ENCODE results near the gene STK32B.

Gene STK32B

GRCh38 chr4:5198656-5199541 is 147.6 kb downstream of the STK32B start:
- Histone ChIP-seq H3K9ac (ENCODE audit: low read depth, low read length, poor library complexity, severe bottlenecking) (no peak overlapping the region), H3K4me3 (ENCODE audit: low read length, poor library complexity, severe bottlenecking) (no peak overlapping the region), H3F3A (ENCODE audit: low read depth) (no peaks in the 10 kb centered on the region), H3K36me3 (ENCODE audit: insufficient read depth, low read length) (no peaks in the 10 kb centered on the region), H3K4me2 (ENCODE audit: low read depth, low read length, poor library complexity, severe bottlenecking) (no peak overlapping the region), H4K20me1 (ENCODE audit: insufficient read depth, low read length, poor library complexity, severe bottlenecking) (no peaks in the 10 kb centered on the region), H3K4me1 (ENCODE audit: insufficient read depth, low read length, poor library complexity, severe bottlenecking) (no peaks in the 10 kb centered on the region), H3K9me3 (ENCODE audit: insufficient read depth, low read depth, low read length) (peaks cover 4% of the 10 kb centered on the region; the same call in 1 of the 2 replicates), H3K9me2 (replicated peaks; ENCODE audit: low read depth, low read length) (no peaks in the 10 kb centered on the region), H2AFZ (ENCODE audit: low read length) (no peak overlapping the region), H3K79me2 (ENCODE audit: insufficient read depth, low read length) (no peaks in the 10 kb centered on the region), H3K27me3 (ENCODE audit: insufficient read depth, low read length, poor library complexity, severe bottlenecking) (no peaks in the 10 kb centered on the region)
- TF ChIP-seq, protein P1, sequence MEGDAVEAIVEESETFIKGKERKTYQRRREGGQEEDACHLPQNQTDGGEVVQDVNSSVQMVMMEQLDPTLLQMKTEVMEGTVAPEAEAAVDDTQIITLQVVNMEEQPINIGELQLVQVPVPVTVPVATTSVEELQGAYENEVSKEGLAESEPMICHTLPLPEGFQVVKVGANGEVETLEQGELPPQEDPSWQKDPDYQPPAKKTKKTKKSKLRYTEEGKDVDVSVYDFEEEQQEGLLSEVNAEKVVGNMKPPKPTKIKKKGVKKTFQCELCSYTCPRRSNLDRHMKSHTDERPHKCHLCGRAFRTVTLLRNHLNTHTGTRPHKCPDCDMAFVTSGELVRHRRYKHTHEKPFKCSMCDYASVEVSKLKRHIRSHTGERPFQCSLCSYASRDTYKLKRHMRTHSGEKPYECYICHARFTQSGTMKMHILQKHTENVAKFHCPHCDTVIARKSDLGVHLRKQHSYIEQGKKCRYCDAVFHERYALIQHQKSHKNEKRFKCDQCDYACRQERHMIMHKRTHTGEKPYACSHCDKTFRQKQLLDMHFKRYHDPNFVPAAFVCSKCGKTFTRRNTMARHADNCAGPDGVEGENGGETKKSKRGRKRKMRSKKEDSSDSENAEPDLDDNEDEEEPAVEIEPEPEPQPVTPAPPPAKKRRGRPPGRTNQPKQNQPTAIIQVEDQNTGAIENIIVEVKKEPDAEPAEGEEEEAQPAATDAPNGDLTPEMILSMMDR (conservative IDR thresholded peaks at IDR 0.05; ENCODE audit: low read length), result no peak

GRCh38 chr4:5199912-5200311 is 148.6 kb downstream of the STK32B start:
- no peak overlapping the region for H3K4me2 ChIP-seq (ENCODE audit: low read depth, low read length, poor library complexity, severe bottlenecking)
- H3K9me3 ChIP-seq (ENCODE audit: insufficient read depth, low read depth, low read length), result peaks cover 4% of the 10 kb centered on the region; the same call in 1 of the 2 replicates

DNA sequence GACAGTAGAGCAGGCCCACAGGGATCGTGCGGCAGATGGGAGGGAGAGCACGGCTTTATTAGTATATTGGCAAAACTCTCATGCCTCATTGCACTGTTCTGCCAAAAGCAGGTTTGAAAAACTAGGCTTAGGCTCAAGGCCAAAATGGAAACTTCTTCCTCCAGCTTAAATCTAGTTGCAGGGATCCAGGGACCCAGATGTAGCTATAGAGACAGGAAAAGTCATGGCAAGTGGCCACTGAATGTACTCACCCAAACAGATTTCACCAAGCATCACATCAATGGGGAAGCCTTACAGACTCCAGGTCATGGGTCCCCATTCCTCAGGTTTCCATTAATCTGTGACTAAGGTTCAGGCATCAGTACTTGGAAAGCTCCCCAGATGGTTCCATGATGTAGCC is 149.2 kb downstream of the STK32B start:
- no peak overlapping the region for H3K4me2 ChIP-seq (ENCODE audit: low read depth, low read length, poor library complexity, severe bottlenecking)
- no peaks in the 10 kb centered on the region for H3K36me3 ChIP-seq (ENCODE audit: insufficient read depth, low read length)
- H3K4me1 ChIP-seq (ENCODE audit: insufficient read depth, low read length, poor library complexity, severe bottlenecking), result no peaks in the 10 kb centered on the region
- no peak for TF ChIP-seq EZH2phosphoT487 (IDR thresholded peaks at IDR 0.05; ENCODE audit: borderline replicate concordance)
- TF ChIP-seq, protein P1 (conservative IDR thresholded peaks at IDR 0.05; ENCODE audit: low read length), result no peak
- H3K27me3 ChIP-seq (ENCODE audit: insufficient read depth, low read length, poor library complexity, severe bottlenecking), result no peaks in the 10 kb centered on the region
- H3K4me3 ChIP-seq (ENCODE audit: low read length, poor library complexity, severe bottlenecking), result no peak overlapping the region
- H3K9me3 ChIP-seq (ENCODE audit: insufficient read depth, low read depth, low read length), result peaks cover 4% of the 10 kb centered on the region; the same call in 1 of the 2 replicates
- H3F3A ChIP-seq (ENCODE audit: low read depth), result no peaks in the 10 kb centered on the region
- no peaks in the 10 kb centered on the region for H3K9me2 ChIP-seq (replicated peaks; ENCODE audit: low read depth, low read length)
- H3K9ac ChIP-seq (ENCODE audit: low read depth, low read length, poor library complexity, severe bottlenecking), result no peak overlapping the region
- no peaks in the 10 kb centered on the region for H4K20me1 ChIP-seq (ENCODE audit: insufficient read depth, low read length, poor library complexity, severe bottlenecking)
- H2AFZ ChIP-seq (ENCODE audit: low read length), result no peak overlapping the region
- H3K79me2 ChIP-seq (ENCODE audit: insufficient read depth, low read length), result no peaks in the 10 kb centered on the region

More at GRCh38 chr4:5199912-5200311, 148.6 kb downstream of the STK32B start:
- Histone ChIP-seq H4K20me1 (ENCODE audit: insufficient read depth, low read length, poor library complexity, severe bottlenecking) (no peaks in the 10 kb centered on the region), H3F3A (ENCODE audit: low read depth) (no peaks in the 10 kb centered on the region), H3K4me1 (ENCODE audit: insufficient read depth, low read length, poor library complexity, severe bottlenecking) (no peaks in the 10 kb centered on the region), H3K27me3 (ENCODE audit: insufficient read depth, low read length, poor library complexity, severe bottlenecking) (no peaks in the 10 kb centered on the region), H3K9ac (ENCODE audit: low read depth, low read length, poor library complexity, severe bottlenecking) (no peak overlapping the region), H3K79me2 (ENCODE audit: insufficient read depth, low read length) (no peaks in the 10 kb centered on the region), H3K36me3 (ENCODE audit: insufficient read depth, low read length) (no peaks in the 10 kb centered on the region), H3K9me2 (replicated peaks; ENCODE audit: low read depth, low read length) (no peaks in the 10 kb centered on the region), H2AFZ (ENCODE audit: low read length) (no peak overlapping the region), H3K4me3 (ENCODE audit: low read length, poor library complexity, severe bottlenecking) (no peak overlapping the region)
- no peak for TF ChIP-seq EZH2phosphoT487 (IDR thresholded peaks at IDR 0.05; ENCODE audit: borderline replicate concordance)
- TF ChIP-seq, protein P1 (conservative IDR thresholded peaks at IDR 0.05; ENCODE audit: low read length), result no peak

Data from Loucy (cell line).